Osteocyte (in vitro differentiated cells): ENCODE results near the gene BZW2. TPM values are rescaled to one million over a fixed set of nuclear protein-coding genes. Genes with fewer than 3 reads are reported as not detected.

Source experiments
- DNase-seq: peaks from one replicate; pipeline ENCODE4 v3.0.0; 2021; ENCODE audit warnings: mixed read lengths; ENCODE audit not compliant: unreplicated experiment; ENCODE audit errors: extremely low spot score
- H3K27ac Mint-ChIP-seq: one replicate; pipeline ENCODE4 v1.8.0; 2021; ENCODE audit warnings: mild to moderate bottlenecking, mixed read lengths; ENCODE audit not compliant: unreplicated experiment
- H3K27me3 Mint-ChIP-seq: one replicate; pipeline ENCODE4 v1.8.0; 2021; ENCODE audit warnings: mixed read lengths; ENCODE audit not compliant: unreplicated experiment
- H3K36me3 Mint-ChIP-seq: one replicate; pipeline ENCODE4 v1.8.0; 2021; ENCODE audit warnings: mixed read lengths; ENCODE audit not compliant: unreplicated experiment
- H3K4me1 Mint-ChIP-seq: one replicate; pipeline ENCODE4 v1.8.0; 2021; ENCODE audit warnings: mixed read lengths; ENCODE audit not compliant: unreplicated experiment
- H3K4me3 Mint-ChIP-seq: one replicate; pipeline ENCODE4 v1.8.0; 2021; ENCODE audit warnings: mild to moderate bottlenecking, moderate library complexity, mixed read lengths; ENCODE audit not compliant: unreplicated experiment
- H3K9me3 Mint-ChIP-seq: one replicate; pipeline ENCODE4 v1.8.0; 2021; ENCODE audit warnings: mixed read lengths; ENCODE audit not compliant: unreplicated experiment
- CTCF ChIP-seq: fragments of 200-600 bp; sonication (generic); IDR thresholded peaks from 2 replicates; pipeline ENCODE4 v1.5.0; 2021; ENCODE audit warnings: antibody characterized with exemption, mild to moderate bottlenecking, moderate library complexity
- total RNA-seq: library from RNA; stranded (reverse); gene quantifications from 2 replicates; pipeline ENCODE4 v1.2.1, GENCODE V29; 2021

Gene BZW2
- total RNA-seq, 1 donor from 2014 or later: 61.3 TPM

- Mint-ChIP-seq H3K4me1 (peaks cover 8% of the 10 kb centered on the region), H3K4me3 (peak overlapping the region; percentile 76), H3K36me3 (no peaks in the 10 kb centered on the region), H3K27me3 (peaks cover 3% of the 10 kb centered on the region), H3K27ac (no peak overlapping the region), H3K9me3 (no peaks in the 10 kb centered on the region)
- no peak for DNase-seq
- TF ChIP-seq CTCF: no peak
These were observed 108.2 kb downstream of the BZW2 start for GRCh38 chr7:16753932-16754855.

- no peak for TF ChIP-seq CTCF
- Mint-ChIP-seq H3K27ac (no peak overlapping the region), H3K9me3 (no peaks in the 10 kb centered on the region), H3K4me1 (peaks cover 8% of the 10 kb centered on the region), H3K36me3 (no peaks in the 10 kb centered on the region), H3K27me3 (peaks cover 3% of the 10 kb centered on the region), H3K4me3 (peak overlapping the region; percentile 76)
- DNase-seq: no peak
These were observed 108.9 kb downstream of the BZW2 start for GRCh38 chr7:16754856-16755317.

GRCh38 chr7:16755397-16755796 lies 109.4 kb downstream of the BZW2 start:
- no peaks in the 10 kb centered on the region for H3K36me3 Mint-ChIP-seq
- TF ChIP-seq CTCF: no peak
- H3K27me3 Mint-ChIP-seq: peaks cover 3% of the 10 kb centered on the region
- no peak overlapping the region for H3K4me3 Mint-ChIP-seq
- H3K4me1 Mint-ChIP-seq: peaks cover 8% of the 10 kb centered on the region
- no peak overlapping the region for H3K27ac Mint-ChIP-seq
- DNase-seq: no peak
- H3K9me3 Mint-ChIP-seq: no peaks in the 10 kb centered on the region

Other genes starting within 250 kb of the BZW2 start
- gene CRPPA, start 224.6 kb upstream of the BZW2 start, total RNA-seq: 2.6 and 3.3 TPM in 2 replicates
- gene SOSTDC1, start 180.4 kb upstream of the BZW2 start, total RNA-seq: not detected in 2 replicates
- gene LRRC72, start 119.4 kb upstream of the BZW2 start, total RNA-seq: not detected in 2 replicates
- gene ANKMY2, start 427 bp upstream of the BZW2 start, total RNA-seq: 16.9 TPM in 2 replicates
- 4.9 and 5.5 TPM in 2 replicates for gene TSPAN13, start 107.6 kb downstream of the BZW2 start, total RNA-seq
- not detected in 2 replicates for gene AGR2, start 158.8 kb downstream of the BZW2 start, total RNA-seq
- gene AGR3, start 235.8 kb downstream of the BZW2 start, total RNA-seq: not detected in 2 replicates